SH-SY5Y (cell line): ENCODE measurements around the gene VPS37C.

Source experiments
- GATA2 ChIP-seq: IDR thresholded peaks from 2 replicates; pipeline ENCODE4 v1.6.1; 2011; ENCODE audit warnings: mild to moderate bottlenecking, low read depth, low read length
- GATA3 ChIP-seq: IDR thresholded peaks from 2 replicates; pipeline ENCODE4 v1.6.1; 2011; ENCODE audit warnings: low read depth, mild to moderate bottlenecking, low read length, moderate library complexity

DNA sequence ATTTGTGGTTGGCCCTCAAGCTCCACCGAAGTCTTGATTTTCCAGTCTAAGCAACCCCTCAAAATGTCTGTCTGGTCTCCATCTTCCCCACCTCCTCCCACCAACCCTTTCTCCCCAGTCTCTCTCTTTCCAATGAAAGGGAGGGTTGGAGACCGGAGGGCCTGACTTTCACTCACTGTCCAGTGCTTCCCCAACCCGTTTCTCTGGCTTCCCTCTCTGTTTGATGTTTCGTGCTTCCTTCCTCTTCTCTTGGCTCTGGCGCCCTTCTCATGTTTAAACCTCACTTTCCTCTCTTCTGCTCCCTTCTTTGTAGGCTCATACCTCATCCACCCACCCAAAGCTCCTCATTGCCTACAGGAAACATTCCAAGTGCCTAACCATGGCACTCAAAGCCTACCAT is 11.1 kb upstream of the VPS37C start:
- TF ChIP-seq GATA2 (no peak), GATA3 (no peak)
